GM12878 (cell line): Measurements from ENCODE around the gene PTPN14.

ENCODE experiments used
- BHLHE40 ChIP-seq, 2 experiments: fragments of 450-650 bp in 1 of 2; IDR thresholded peaks; 2 replicates each; pipeline ENCODE4 v1.6.1; 2011 to 2017; ENCODE audit warnings: low read depth in 2 of 2, borderline replicate concordance in 1 of 2, improper control_type of control experiment in 1 of 2, low read length in 1 of 2, mild to moderate bottlenecking in 1 of 2
- CBFB ChIP-seq: IDR thresholded peaks from 2 replicates; pipeline ENCODE4 v1.6.1; 2016; ENCODE audit warnings: antibody characterized with exemption, low read depth
- CBX5 ChIP-seq: sonication (generic); IDR thresholded peaks from 2 replicates; pipeline ENCODE4 v1.6.1; 2016; ENCODE audit warnings: low read depth, moderate library complexity, mild to moderate bottlenecking, inconsistent platforms
- CEBPB ChIP-seq, 2 experiments: fragments of 150-350 bp in 1 of 2; IDR thresholded peaks; 2 replicates each; pipeline ENCODE4 v1.6.1; 2012 to 2014; ENCODE audit warnings: low read depth in 2 of 2, low read length in 2 of 2, borderline replicate concordance in 1 of 2, inconsistent platforms in 1 of 2
- CTCF ChIP-seq, 3 experiments: IDR thresholded peaks in 2 of 3; conservative IDR thresholded peaks in 1 of 3; 2 replicates each; pipeline ENCODE4 v1.5.1; 2011; ENCODE audit warnings: low read depth in 3 of 3, low read length in 3 of 3, mild to moderate bottlenecking in 3 of 3, control low read depth in 2 of 3, moderate library complexity in 2 of 3, inconsistent platforms in 1 of 3, mixed read lengths in 1 of 3; ENCODE audit not compliant: control insufficient read depth in 2 of 3, insufficient read depth in 1 of 3; ENCODE audit errors: extremely low read depth in 1 of 3
- POLR2A ChIP-seq: IDR thresholded peaks from 2 replicates; pipeline ENCODE4 v1.6.1; 2011; ENCODE audit warnings: low read depth, mild to moderate bottlenecking, low read length
- REST ChIP-seq: IDR thresholded peaks from 2 replicates; pipeline ENCODE4 v1.6.1; 2012; ENCODE audit warnings: mild to moderate bottlenecking, low read depth, low read length
- SIX5 ChIP-seq: IDR thresholded peaks from 2 replicates; pipeline ENCODE4 v1.6.1; 2011; ENCODE audit warnings: mild to moderate bottlenecking, low read depth, low read length, moderate library complexity; ENCODE audit not compliant: severe bottlenecking
- YY1 ChIP-seq: IDR thresholded peaks from 2 replicates; pipeline ENCODE4 v1.6.1; 2011; ENCODE audit warnings: low read depth, mild to moderate bottlenecking, low read length
- ZSCAN29 ChIP-seq: fragments of 450-650 bp; IDR thresholded peaks from 2 replicates; pipeline ENCODE4 v1.6.1; 2017; ENCODE audit warnings: mild to moderate bottlenecking, moderate library complexity
- ZZZ3 ChIP-seq: IDR thresholded peaks from 2 replicates; pipeline ENCODE4 v1.6.1; 2011; ENCODE audit warnings: low read depth; ENCODE audit not compliant: control insufficient read depth, insufficient read length

- TF ChIP-seq BHLHE40 (IDR thresholded peaks at IDR 0.05; ENCODE audit: borderline replicate concordance in 1 of 2, low read depth in 2 of 2, low read length in 1 of 2) (no peak), ZSCAN29 (no peak), CBX5 (no peak), YY1 (no peak), CBFB (no peak), REST (no peak), SIX5 (no peak), CTCF (IDR thresholded peaks at IDR 0.05 in 2 of 3, conservative IDR thresholded peaks at IDR 0.05 in 1 of 3; ENCODE audit: control insufficient read depth in 2 of 3, extremely low read depth in 1 of 3, insufficient read depth in 1 of 3, low read depth in 3 of 3, low read length in 3 of 3) (no peak), CEBPB (IDR thresholded peaks at IDR 0.05; ENCODE audit: borderline replicate concordance in 1 of 2, low read depth in 2 of 2, low read length in 2 of 2) (no peak), POLR2A (no peak), ZZZ3 (no peak)
These were observed 130.6 kb downstream of the PTPN14 start for GRCh38 chr1:214420833-214421232.
